Germinal center (tissue), 1 donor: ENCODE data around the gene MASP2.
"Not testable (repeated sequence)": the region's sequence is repeated elsewhere in the genome, so short reads cannot be mapped to it uniquely, and the experiment has no call there.

Source experiments
- DNase-seq: peaks from one replicate; pipeline ENCODE4 v3.0.0; 2012; ENCODE audit warnings: mixed read lengths, low spot score

MASP2 gene

GRCh38 chr1:11058595-11059154 is 11.6 kb upstream of the MASP2 start:
- DNase-seq: no peak

- DNase-seq: no peak
These were observed 11.0 kb upstream of the MASP2 start for GRCh38 chr1:11058026-11058425.

- DNase-seq: no peak
These were observed 10.4 kb upstream of the MASP2 start for GRCh38 chr1:11057477-11057876.

- DNase-seq: no peak
These were observed 9.5 kb upstream of the MASP2 start for GRCh38 chr1:11056504-11056903.

GRCh38 chr1:11055676-11056075 is 8.6 kb upstream of the MASP2 start:
- DNase-seq: no peak

GRCh38 chr1:11054666-11055065 is 7.6 kb upstream of the MASP2 start:
- DNase-seq: no peak

GRCh38 chr1:11054181-11054580 is 7.1 kb upstream of the MASP2 start:
- DNase-seq: no peak

GRCh38 chr1:11053758-11054137 is 6.7 kb upstream of the MASP2 start:
- DNase-seq: no peak

- DNase-seq: no peak
These were observed 6.1 kb upstream of the MASP2 start for GRCh38 chr1:11052839-11053757.

- no peak for DNase-seq
These were observed 4.9 kb upstream of the MASP2 start for GRCh38 chr1:11051781-11052511.

GRCh38 chr1:11051121-11051520 is 4.1 kb upstream of the MASP2 start:
- not testable (repeated sequence) for DNase-seq

GRCh38 chr1:11046270-11046566 is 821 bp downstream of the MASP2 start:
- no peak for DNase-seq

GRCh38 chr1:11045428-11046269 is 1.4 kb downstream of the MASP2 start:
- DNase-seq: no peak

GRCh38 chr1:11044849-11045427 is 2.1 kb downstream of the MASP2 start:
- no peak for DNase-seq

- DNase-seq: no peak
These were observed 2.8 kb downstream of the MASP2 start for GRCh38 chr1:11044086-11044848.

- no peak for DNase-seq
These were observed 3.8 kb downstream of the MASP2 start for GRCh38 chr1:11042995-11043874.

- no peak for DNase-seq
These were observed 5.0 kb downstream of the MASP2 start for GRCh38 chr1:11042065-11042464.

- DNase-seq: no peak
These were observed 6.0 kb downstream of the MASP2 start for GRCh38 chr1:11041048-11041447.

- not testable (repeated sequence) for DNase-seq
These were observed 7.0 kb downstream of the MASP2 start for GRCh38 chr1:11040105-11040429.
